ENCODE data around the gene OPALIN.

DNA sequence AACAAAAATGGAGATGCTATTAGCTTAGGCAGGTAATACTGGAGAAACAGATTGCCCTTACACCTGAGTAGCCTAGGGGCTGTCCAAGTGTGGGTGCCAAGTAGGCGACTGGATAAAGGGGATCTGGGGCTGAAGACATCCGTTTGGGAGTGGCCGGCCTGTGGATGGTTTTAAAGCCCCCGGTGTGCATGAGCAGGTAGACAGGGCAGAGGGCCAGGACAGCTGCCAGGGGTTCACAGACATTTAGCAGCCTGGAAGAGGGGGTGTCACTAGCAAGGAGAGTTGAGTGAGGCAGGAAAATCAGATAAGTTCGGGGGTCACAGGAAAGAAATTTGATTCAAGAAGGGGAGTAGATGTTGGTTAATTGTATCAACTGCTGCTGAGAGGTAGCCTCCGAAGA is 1.5 kb upstream of the OPALIN start:
- TF ChIP-seq, protein P1, sequence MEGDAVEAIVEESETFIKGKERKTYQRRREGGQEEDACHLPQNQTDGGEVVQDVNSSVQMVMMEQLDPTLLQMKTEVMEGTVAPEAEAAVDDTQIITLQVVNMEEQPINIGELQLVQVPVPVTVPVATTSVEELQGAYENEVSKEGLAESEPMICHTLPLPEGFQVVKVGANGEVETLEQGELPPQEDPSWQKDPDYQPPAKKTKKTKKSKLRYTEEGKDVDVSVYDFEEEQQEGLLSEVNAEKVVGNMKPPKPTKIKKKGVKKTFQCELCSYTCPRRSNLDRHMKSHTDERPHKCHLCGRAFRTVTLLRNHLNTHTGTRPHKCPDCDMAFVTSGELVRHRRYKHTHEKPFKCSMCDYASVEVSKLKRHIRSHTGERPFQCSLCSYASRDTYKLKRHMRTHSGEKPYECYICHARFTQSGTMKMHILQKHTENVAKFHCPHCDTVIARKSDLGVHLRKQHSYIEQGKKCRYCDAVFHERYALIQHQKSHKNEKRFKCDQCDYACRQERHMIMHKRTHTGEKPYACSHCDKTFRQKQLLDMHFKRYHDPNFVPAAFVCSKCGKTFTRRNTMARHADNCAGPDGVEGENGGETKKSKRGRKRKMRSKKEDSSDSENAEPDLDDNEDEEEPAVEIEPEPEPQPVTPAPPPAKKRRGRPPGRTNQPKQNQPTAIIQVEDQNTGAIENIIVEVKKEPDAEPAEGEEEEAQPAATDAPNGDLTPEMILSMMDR (IDR thresholded peaks at IDR 0.05; ENCODE audit: insufficient read depth, low read length, poor library complexity, severe bottlenecking): no peak
- no peak for TF ChIP-seq EZH2phosphoT487 (conservative IDR thresholded peaks at IDR 0.05; ENCODE audit: low read length)

All from SU-DHL-6 (cell line).